ENCODE results near the gene GRIN2A.

- TF ChIP-seq POLR2AphosphoS5 (IDR thresholded peaks at IDR 0.05; ENCODE audit: borderline replicate concordance, low read depth, low read length) (no peak), EZH2 (IDR thresholded peaks at IDR 0.05) (no peak), FOXP2 (optimal IDR thresholded peaks at IDR 0.05; ENCODE audit: control extremely low read depth, extremely low read length, insufficient read depth) (no peak)
These were observed 374.9 kb downstream of the GRIN2A start for GRCh38 chr16:9807302-9807701.

Data from SK-N-MC (cell line).